GM11168 (cell line): ENCODE results near the gene WASL.
"Not testable (repeated sequence)": the region's sequence is repeated elsewhere in the genome, so short reads cannot be mapped to it uniquely, and the experiment has no call there.

Experiments used
- in situ Hi-C: fragments of 300-500 bp; cut with MboI; formaldehyde crosslinking; loops from one replicate; pipeline ENCODE4 v1.12.0; 2022; ENCODE audit warnings: low sequenced_read_pairs; ENCODE audit not compliant: unreplicated experiment

WASL gene

GRCh38 chr7:123748734-123749536 is at the start of gene WASL:
TSS of gene WASL (minus strand) at chr7:123749003. CDS start at chr7:123748734, 269 bp downstream.
- in situ Hi-C loops = no loop called here

DNA sequence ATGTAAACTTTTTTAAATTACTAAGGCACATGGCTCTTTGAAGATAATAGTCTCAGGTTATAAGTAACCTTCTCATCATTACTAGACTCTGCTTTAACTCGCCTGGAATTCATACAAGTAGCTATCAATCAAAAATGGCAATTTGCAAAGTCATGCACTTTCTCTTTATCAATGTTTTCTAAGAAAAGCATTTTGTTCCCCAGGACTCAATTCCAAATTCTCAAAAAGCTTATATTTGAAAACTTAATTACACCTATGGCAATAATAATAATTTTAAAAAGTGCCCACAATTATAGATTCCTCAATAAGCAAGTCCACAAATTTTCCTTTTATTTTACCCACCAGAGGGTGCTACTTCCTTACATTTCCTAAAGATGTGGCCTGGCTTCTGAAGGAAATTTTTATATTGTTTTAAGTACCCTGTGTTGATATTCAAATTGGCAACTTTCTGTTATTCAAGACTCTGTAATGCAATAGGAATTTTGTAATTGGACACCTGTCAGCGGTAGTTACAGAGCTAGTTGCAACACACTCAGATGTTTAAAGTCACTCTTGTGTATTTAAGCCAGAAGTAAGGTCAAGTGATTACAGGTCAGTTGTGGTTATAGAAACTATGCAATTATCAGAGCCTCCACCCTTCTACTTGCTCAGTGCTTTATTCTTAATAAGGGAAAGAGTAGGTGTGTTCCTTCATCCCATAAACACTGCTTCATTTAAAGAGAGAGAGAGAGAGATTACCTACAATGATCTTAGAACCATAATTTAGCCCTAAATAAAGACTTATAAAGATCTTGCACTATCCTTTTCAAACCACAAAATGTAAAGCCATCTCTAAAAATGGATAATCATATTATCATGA is 49.1 kb upstream of the WASL start:
- in situ Hi-C loops = no loop called here

- in situ Hi-C loops = no loop called here
Measured at GRCh38 chr7:123796568-123796967, 47.8 kb upstream of the WASL start.

DNA sequence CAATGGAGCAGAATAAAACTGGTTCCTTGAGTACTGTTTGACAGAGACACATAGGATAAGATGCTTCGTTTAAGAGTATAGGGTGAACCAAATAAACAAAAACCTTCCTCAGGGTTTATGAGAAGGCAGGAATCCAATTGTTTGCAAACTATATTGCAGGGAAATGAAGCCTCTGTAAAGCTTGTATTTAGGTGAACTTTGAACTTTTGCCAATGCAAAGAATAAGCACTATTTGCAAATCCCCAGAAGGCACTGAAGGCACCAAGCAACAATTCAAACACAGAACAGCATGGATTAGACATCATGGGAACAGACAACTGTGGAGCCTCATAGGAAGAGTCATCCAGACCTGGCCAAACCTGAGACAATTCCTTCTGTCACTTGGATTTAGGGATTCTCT is 47.1 kb upstream of the WASL start:
- in situ Hi-C loops = no loop called here

- in situ Hi-C loops = not testable (repeated sequence)
Measured at GRCh38 chr7:123795116-123795515, 46.3 kb upstream of the WASL start.

- in situ Hi-C loops = no loop called here
Measured at GRCh38 chr7:123792547-123792946, 43.7 kb upstream of the WASL start.

DNA sequence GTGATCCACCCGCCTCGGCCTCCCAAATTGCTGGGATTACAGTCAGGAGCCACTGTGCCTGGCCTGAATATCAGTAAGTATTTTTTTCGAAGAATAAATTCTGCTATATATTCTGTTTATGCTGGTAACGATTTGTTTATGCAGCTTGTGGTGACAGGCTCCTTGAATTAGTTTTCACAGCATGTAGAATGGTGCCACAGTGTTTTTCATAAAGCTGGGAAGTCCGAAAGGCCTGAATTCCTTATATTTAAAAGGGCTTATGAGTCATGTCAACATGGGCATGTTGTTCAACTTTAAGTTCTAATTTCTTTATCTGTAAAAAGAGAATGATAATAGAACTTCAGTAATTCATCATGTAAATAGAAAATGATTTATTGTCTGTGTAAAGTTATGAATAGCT is 42.2 kb upstream of the WASL start:
- in situ Hi-C loops = no loop called here

- in situ Hi-C loops = no loop called here
Measured at GRCh38 chr7:123789817-123790216, 41.0 kb upstream of the WASL start.

DNA sequence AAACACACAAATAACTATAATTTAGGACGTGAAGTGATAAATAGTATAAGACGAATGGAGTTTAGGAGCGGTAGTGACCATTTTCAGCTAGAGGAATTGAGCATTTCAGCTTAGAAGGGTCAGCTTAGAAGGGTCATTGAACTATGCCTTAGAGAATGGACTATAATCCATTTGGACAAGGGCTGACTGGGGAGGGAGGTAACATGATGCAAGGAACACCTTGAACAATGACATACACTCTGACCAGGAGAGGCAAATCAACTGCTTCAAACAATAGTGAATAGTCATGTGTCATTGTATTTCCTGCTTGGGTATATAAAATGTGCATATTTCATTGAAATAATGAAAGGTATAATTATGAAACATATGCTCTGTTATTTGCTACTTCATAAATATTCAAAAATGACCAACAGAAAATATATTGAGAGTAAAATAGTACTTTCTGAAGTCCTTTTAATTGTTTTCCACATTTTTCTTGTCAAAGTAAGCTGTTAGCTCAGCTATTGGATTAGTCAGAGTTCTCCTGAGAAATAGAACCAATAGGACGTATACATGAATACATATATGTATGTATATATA is 40.5 kb upstream of the WASL start:
- in situ Hi-C loops = no loop called here

GRCh38 chr7:123788584-123788983 is 39.8 kb upstream of the WASL start:
- in situ Hi-C loops = no loop called here

DNA sequence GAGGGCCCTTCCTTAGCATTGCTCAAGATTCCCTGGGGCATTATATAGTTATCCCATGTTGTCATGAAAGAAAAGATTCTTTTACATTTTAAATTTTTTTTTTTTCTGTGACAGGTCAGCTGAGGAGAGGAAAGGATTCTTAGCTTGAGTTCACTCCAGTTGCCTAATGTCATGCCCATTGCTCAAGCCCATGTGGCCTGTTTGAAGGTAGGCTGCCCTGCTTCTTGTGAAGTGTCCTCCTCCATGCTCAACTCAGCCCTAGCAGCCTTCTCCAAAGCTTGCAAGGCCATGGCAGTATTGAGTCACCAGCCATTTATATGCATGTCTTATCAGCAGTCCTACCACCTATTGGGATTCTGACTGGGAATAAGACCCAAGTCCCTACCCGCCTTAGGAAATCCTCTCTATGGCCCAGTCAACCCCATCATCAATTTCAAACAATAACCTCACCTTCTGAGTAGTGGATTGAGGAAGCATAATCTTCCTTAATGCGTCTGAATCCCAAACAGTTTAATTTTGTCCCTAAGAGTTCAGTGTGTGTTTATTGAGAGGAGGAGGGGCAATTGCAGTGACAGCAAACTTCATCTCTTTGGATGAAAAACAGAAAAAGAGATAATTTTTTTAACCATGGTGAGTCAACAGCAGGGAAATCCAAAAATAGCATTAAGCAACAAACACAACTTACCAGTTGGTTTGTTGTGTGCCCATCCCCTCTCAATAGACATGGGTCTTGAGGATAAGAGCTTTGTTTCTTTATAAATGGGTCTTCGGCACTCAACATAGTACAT is 38.6 kb upstream of the WASL start:
- in situ Hi-C loops = no loop called here

DNA sequence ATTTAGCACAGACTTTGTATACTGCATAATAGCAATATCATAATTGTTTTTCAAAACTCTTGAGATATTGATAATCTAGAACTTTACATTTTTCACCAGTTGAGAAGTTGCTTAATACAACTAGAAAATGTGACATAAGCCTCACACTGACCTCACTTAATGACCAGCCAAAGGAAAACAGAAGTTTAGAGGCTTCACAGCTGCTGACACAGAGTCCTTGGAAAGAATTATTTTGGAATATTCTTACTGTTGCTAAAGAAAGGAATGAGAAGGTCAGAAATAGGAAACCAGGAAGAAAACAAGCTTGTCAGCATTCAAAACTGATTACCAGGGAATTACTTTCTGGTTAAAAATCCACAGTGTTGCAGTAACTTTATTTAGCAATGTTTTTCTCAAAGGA is 35.5 kb upstream of the WASL start:
- in situ Hi-C loops = no loop called here

- in situ Hi-C loops = no loop called here
Measured at GRCh38 chr7:123783820-123784219, 35.0 kb upstream of the WASL start.

- in situ Hi-C loops = no loop called here
Measured at GRCh38 chr7:123782071-123782798, 33.4 kb upstream of the WASL start.

GRCh38 chr7:123780472-123780871 is 31.7 kb upstream of the WASL start:
- in situ Hi-C loops = not testable (repeated sequence)

DNA sequence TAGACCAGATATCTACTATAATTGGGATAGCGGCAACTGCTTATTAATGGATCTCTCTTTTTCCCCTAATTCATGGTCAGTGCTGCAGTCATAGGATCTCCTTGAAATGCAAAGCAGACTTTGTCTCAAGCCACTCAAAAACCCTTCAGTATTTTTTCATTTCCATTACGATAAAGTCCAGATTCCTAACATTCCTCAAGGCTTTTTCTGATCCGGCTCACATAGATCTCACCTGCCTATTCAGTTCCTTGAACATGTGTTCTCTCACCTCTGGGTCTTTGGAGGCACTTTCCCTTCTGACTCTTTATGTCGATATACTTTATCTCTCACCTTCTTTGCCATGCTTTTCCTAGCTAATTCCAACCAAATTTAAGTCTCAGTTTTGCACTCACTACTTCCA is 25.7 kb upstream of the WASL start:
- in situ Hi-C loops = no loop called here

DNA sequence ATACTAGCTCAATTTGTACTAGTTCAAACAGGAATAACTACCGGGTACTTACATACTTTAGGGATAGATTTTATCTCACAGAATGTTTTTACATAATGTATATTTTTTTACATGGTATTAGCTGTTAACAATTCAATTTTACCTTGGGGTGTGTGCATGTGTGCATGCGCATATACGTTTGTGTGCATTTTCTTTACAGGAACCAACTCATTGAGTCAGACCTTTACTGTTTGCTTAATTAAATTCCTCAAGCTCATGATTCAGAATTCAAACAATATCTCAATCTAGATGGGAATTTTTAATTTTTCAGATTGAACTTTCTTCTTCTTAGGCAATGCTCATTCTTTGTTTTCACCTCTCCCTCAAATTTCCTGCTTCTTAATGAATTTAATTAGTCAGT is 24.7 kb upstream of the WASL start:
- in situ Hi-C loops = no loop called here

DNA sequence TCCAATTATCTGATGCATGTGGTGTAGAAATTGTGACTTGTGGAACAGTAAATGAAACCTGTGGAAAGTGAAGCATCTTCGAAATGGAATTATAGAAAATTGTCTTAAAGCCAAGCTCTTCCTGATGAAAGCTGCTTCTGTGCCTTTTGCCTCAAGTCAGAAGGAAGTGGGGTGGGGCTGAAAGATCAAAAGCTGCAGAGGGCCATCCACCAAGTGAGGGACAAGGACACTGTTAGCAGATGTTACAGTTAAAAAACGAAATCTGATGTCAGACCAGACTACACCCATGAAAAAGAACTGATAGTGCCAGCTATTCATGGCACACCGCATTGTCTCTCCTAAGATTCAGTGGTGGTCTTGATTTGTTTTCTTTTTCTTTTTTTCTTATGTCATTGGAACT is 23.8 kb upstream of the WASL start:
- in situ Hi-C loops = no loop called here

DNA sequence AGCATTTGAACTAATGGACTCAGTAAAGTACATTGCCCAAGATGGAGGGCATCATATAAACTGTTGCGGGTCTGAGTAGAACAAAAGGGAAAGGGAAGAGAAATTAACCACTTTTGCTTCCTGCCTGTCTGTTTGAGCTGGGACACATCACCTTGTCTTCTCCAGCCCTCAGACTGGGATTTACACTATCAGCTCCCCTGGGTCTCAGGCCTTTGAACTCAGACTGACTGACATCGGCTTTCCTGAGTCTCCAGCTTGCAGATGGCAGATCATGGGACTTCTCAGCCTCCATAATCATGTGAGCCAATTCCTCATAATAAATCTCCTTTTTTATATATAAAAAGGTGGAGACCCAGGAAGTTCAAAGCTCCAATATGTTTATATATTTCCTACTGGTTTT is 23.0 kb upstream of the WASL start:
- in situ Hi-C loops = no loop called here

- in situ Hi-C loops = no loop called here
Measured at GRCh38 chr7:123771256-123771655, 22.5 kb upstream of the WASL start.
